Smooth muscle cell (in vitro differentiated cells): Measurements from ENCODE around the gene SLC6A6. TPM values are rescaled to one million over a fixed set of nuclear protein-coding genes. Genes with fewer than 3 reads are reported as not detected.

Source experiments
- DNase-seq: peaks from one replicate; lab custom pipeline; 2025; ENCODE audit not compliant: unreplicated experiment; lab: John Stamatoyannopoulos, UW
- H2AFZ ChIP-seq: fragments of 200-600 bp; sonication (generic); 2 replicates; pipeline ENCODE4 v1.6.0; 2016; ENCODE audit warnings: antibody characterized with exemption, low read depth, mild to moderate bottlenecking
- H3F3A ChIP-seq: fragments of 200-600 bp; sonication (generic); 2 replicates; pipeline ENCODE4 v1.6.0; 2017; ENCODE audit warnings: antibody characterized with exemption, low read depth
- H3K27ac ChIP-seq: fragments of 200-600 bp; sonication (generic); 2 replicates; pipeline ENCODE4 v1.5.1; 2016; ENCODE audit warnings: low read depth, mild to moderate bottlenecking
- H3K27me3 ChIP-seq: fragments of 200-600 bp; sonication (generic); 2 replicates; pipeline ENCODE4 v1.6.1; 2016; ENCODE audit warnings: low read depth, mild to moderate bottlenecking
- H3K36me3 ChIP-seq: fragments of 200-600 bp; sonication (generic); 2 replicates; pipeline ENCODE4 v1.5.1; 2016; ENCODE audit warnings: low read depth
- H3K4me1 ChIP-seq: fragments of 200-600 bp; sonication (generic); 2 replicates; pipeline ENCODE4 v1.5.1; 2016; ENCODE audit warnings: low read depth
- H3K4me2 ChIP-seq: fragments of 200-600 bp; sonication (generic); 2 replicates; pipeline ENCODE4 v1.6.0; 2016; ENCODE audit warnings: mild to moderate bottlenecking
- H3K4me3 ChIP-seq: fragments of 200-600 bp; sonication (generic); 2 replicates; pipeline ENCODE4 v1.5.1; 2016; ENCODE audit warnings: mild to moderate bottlenecking
- H3K79me2 ChIP-seq: fragments of 200-600 bp; sonication (generic); 2 replicates; pipeline ENCODE4 v1.6.0; 2016; ENCODE audit warnings: low read depth, mild to moderate bottlenecking
- H3K9ac ChIP-seq: fragments of 200-600 bp; sonication (generic); 2 replicates; pipeline ENCODE4 v1.6.0; 2016; ENCODE audit warnings: low read depth
- H3K9me3 ChIP-seq: fragments of 200-600 bp; sonication (generic); replicated peaks from 2 replicates; pipeline ENCODE4 v1.5.1; 2016; ENCODE audit warnings: low read depth
- H4K20me1 ChIP-seq: fragments of 200-600 bp; sonication (generic); 2 replicates; pipeline ENCODE4 v1.6.0; 2016; ENCODE audit warnings: low read depth
- CTCF ChIP-seq: fragments of 200-600 bp; sonication (generic); IDR thresholded peaks from 2 replicates; pipeline ENCODE4 v1.5.1; 2017; ENCODE audit warnings: borderline replicate concordance, mild to moderate bottlenecking, antibody characterized with exemption; ENCODE audit not compliant: insufficient read depth, poor library complexity, severe bottlenecking
- WGBS: methylation state at CpG from one replicate; pipeline ENCODE4 v1.1.7; 2016; ENCODE audit warnings: low lambda C conversion rate; 5-methylcytosine and 5-hydroxymethylcytosine counted together
- polyA plus RNA-seq: library from polyadenylated mRNA; unstranded; fragments of >200 nt; fragmentation: Nextera tagmentation; extraction: Ambion mirVana; gene quantifications from 2 replicates; pipeline ENCODE4 v1.2.1, GENCODE V29; 2016
- total RNA-seq: library from RNA; depleted of rRNA; stranded (reverse); fragments of >200 nt; gene quantifications from 2 replicates; pipeline ENCODE4 v1.2.3, GENCODE V29; 2014

Gene SLC6A6
- total and polyA plus RNA-seq, 2 experiments from 2014 or later: 9.4 to 11.7 TPM

- H3K9ac ChIP-seq: no peak overlapping the region
- H2AFZ ChIP-seq: peak overlapping the region; percentile 51
- WGBS: 43% methylated on average over 26 of the region's 26 CpGs
- no peak overlapping the region for H3K4me3 ChIP-seq
- DNase-seq: no peak
- H3K79me2 ChIP-seq: no peaks in the 10 kb centered on the region
- H3K27ac ChIP-seq: peak overlapping the region; percentile 22
- H3K4me2 ChIP-seq: peak overlapping the region; percentile 30
- H3K9me3 ChIP-seq: no peaks in the 10 kb centered on the region
- H3K27me3 ChIP-seq: no peaks in the 10 kb centered on the region
- H4K20me1 ChIP-seq: no peaks in the 10 kb centered on the region
- H3K4me1 ChIP-seq: peaks cover 9% of the 10 kb centered on the region
- no peaks in the 10 kb centered on the region for H3K36me3 ChIP-seq
- H3F3A ChIP-seq: peaks cover 4% of the 10 kb centered on the region
- no peak for TF ChIP-seq CTCF
These were observed 43.8 kb upstream of the SLC6A6 start for GRCh38 chr3:14358426-14359211.

GRCh38 chr3:14359348-14359747 lies 43.1 kb upstream of the SLC6A6 start:
- no peak for DNase-seq
- no peak overlapping the region for H2AFZ ChIP-seq
- H3K27ac ChIP-seq: no peak overlapping the region
- H3K4me2 ChIP-seq: no peak overlapping the region
- H3K36me3 ChIP-seq: no peaks in the 10 kb centered on the region
- 95% methylated on average over 3 of the region's 3 CpGs for WGBS
- no peaks in the 10 kb centered on the region for H3K27me3 ChIP-seq
- H3K4me3 ChIP-seq: no peak overlapping the region
- no peaks in the 10 kb centered on the region for H3K79me2 ChIP-seq
- no peaks in the 10 kb centered on the region for H4K20me1 ChIP-seq
- peaks cover 4% of the 10 kb centered on the region for H3F3A ChIP-seq
- H3K9me3 ChIP-seq: no peaks in the 10 kb centered on the region
- H3K9ac ChIP-seq: no peak overlapping the region
- peaks cover 4% of the 10 kb centered on the region for H3K4me1 ChIP-seq
- TF ChIP-seq CTCF: no peak

GRCh38 chr3:14360123-14360881 lies 42.1 kb upstream of the SLC6A6 start:
- H3K9ac ChIP-seq: no peak overlapping the region
- H3K9me3 ChIP-seq: no peaks in the 10 kb centered on the region

More at GRCh38 chr3:14360123-14360881, 42.1 kb upstream of the SLC6A6 start:
- Histone ChIP-seq H3K36me3 (no peaks in the 10 kb centered on the region), H3K27me3 (no peaks in the 10 kb centered on the region), H2AFZ (no peak overlapping the region), H3K4me3 (no peak overlapping the region), H3K4me1 (peaks cover 4% of the 10 kb centered on the region), H4K20me1 (no peaks in the 10 kb centered on the region), H3F3A (peaks cover 4% of the 10 kb centered on the region), H3K4me2 (no peak overlapping the region), H3K79me2 (no peaks in the 10 kb centered on the region), H3K27ac (peak overlapping the region; percentile 46)
- WGBS: 65% methylated on average over 14 of the region's 14 CpGs
- DNase-seq: no peak
- no peak for TF ChIP-seq CTCF
